ENCODE data around the gene CDC26. TPM values are rescaled to one million over a fixed set of nuclear protein-coding genes. Genes with fewer than 3 reads are reported as not detected.

Gene CDC26
- 10 to 100 TPM; 19.8 to 39.7 TPM for total RNA-seq
- polyA plus RNA-seq (ENCODE audit: insufficient read length in 2 of 2): 10 to 100 TPM; 25.8 to 26.4 TPM
- long read RNA-seq, donor 1, transcript CDC26-201 (4 exons, 872 nt): major isoform, 16 of 25 reads
- long read RNA-seq, donor 1, partial matches to known transcripts: 8 of 25 reads
- long read RNA-seq, donor 1, other reads (novel, unspliced or antisense): 0 of 25 reads
- long read RNA-seq, donor 2, transcript CDC26-201 (4 exons, 872 nt): major isoform, 7 of 7 reads
- long read RNA-seq, donor 2, partial matches to known transcripts: 0 of 7 reads
- long read RNA-seq, donor 2, other reads (novel, unspliced or antisense): 0 of 7 reads
- long read RNA-seq, donor 3, transcript CDC26-201 (4 exons, 872 nt): major isoform, 13 of 13 reads
- long read RNA-seq, donor 3, partial matches to known transcripts: 0 of 13 reads
- long read RNA-seq, donor 3, other reads (novel, unspliced or antisense): 0 of 13 reads
- long read RNA-seq, donor 4, transcript CDC26-201 (4 exons, 872 nt): major isoform, 33 of 44 reads
- long read RNA-seq, donor 4, partial matches to known transcripts: 11 of 44 reads
- long read RNA-seq, donor 4, other reads (novel, unspliced or antisense): 0 of 44 reads

- peak; percentile 96 to 100 (median 98) for DNase-seq (ENCODE audit: low read depth in 4 of 6, low spot score in 6 of 6)
- peak within 1 kb of the TSS; percentile 96 for H3K27ac ChIP-seq (ENCODE audit: low read depth, low read length)
- peaks cover 29% of the 10 kb centered on the region for H3K36me3 ChIP-seq (ENCODE audit: control insufficient read depth, insufficient read depth, low read length)
- H3K9me3 ChIP-seq (ENCODE audit: control insufficient read depth, insufficient read depth, low read length): no peaks in the 10 kb centered on the region
- H3K27me3 ChIP-seq (ENCODE audit: control insufficient read depth, insufficient read depth, low read length): no peaks in the 10 kb centered on the region
- peak within 1 kb of the TSS; percentile 90 for H3K4me3 ChIP-seq (ENCODE audit: low read depth, low read length)
- H3K4me1 ChIP-seq (ENCODE audit: control insufficient read depth, insufficient read depth, low read length): peaks cover 5% of the 10 kb centered on the region
- WGBS (ENCODE audit: insufficient coverage): under 1% methylated on average over 52 of the region's 63 CpGs
Observed at GRCh38 chr9:113275157-113276131, at the start of gene CDC26, which contains the start of gene PRPF4. Gene CDC26 (minus strand): TSS chr9:113275572. CDS start chr9:113272507, 3,065 bp downstream. Gene PRPF4 (plus strand): TSS chr9:113275658. CDS start chr9:113275744, 86 bp downstream.

- no peaks in the 10 kb centered on the region for H3K27me3 ChIP-seq (ENCODE audit: control insufficient read depth, insufficient read depth, low read length)
- no peaks in the 10 kb centered on the region for H3K4me1 ChIP-seq (ENCODE audit: control insufficient read depth, insufficient read depth, low read length)
- no peak for DNase-seq (ENCODE audit: low read depth in 4 of 6, low spot score in 6 of 6)
- no peak overlapping the region for H3K27ac ChIP-seq (ENCODE audit: low read depth, low read length)
- H3K36me3 ChIP-seq (ENCODE audit: control insufficient read depth, insufficient read depth, low read length): peaks cover 10% of the 10 kb centered on the region
- no peak overlapping the region for H3K4me3 ChIP-seq (ENCODE audit: low read depth, low read length)
- WGBS (ENCODE audit: insufficient coverage): 76% methylated on average over 5 of the region's 6 CpGs
- no peaks in the 10 kb centered on the region for H3K9me3 ChIP-seq (ENCODE audit: control insufficient read depth, insufficient read depth, low read length)
Observed at GRCh38 chr9:113322671-113323070, 47.3 kb upstream of the CDC26 start.

DNA sequence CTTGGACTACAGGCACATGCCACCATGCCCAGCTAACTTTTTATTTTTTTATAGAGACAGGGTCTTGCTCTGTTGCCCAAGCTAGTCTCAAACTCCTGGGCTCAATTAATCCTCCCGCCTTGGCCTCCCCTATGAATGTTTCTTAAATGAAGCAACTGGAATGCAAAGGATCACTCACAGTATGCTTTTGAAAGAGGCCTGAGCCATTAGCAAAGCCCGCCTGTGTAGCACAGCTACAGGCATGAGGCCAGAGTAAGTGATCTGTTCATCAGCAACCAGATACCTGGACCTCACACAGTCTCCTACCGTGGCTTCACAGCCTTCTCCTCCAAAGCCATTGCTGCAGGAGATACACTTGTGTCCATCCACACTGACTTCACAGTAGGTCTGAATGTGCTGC is 44.7 kb upstream of the CDC26 start:
- Histone ChIP-seq H3K9me3 (ENCODE audit: control insufficient read depth, insufficient read depth, low read length) (no peaks in the 10 kb centered on the region), H3K4me3 (ENCODE audit: low read depth, low read length) (no peak overlapping the region), H3K36me3 (ENCODE audit: control insufficient read depth, insufficient read depth, low read length) (peaks cover 13% of the 10 kb centered on the region), H3K27me3 (ENCODE audit: control insufficient read depth, insufficient read depth, low read length) (no peaks in the 10 kb centered on the region), H3K4me1 (ENCODE audit: control insufficient read depth, insufficient read depth, low read length) (no peaks in the 10 kb centered on the region), H3K27ac (ENCODE audit: low read depth, low read length) (no peak overlapping the region)
- no peak for DNase-seq (ENCODE audit: low read depth in 4 of 6, low spot score in 6 of 6)
- WGBS (ENCODE audit: insufficient coverage): 83% methylated on average over 3 of the region's 3 CpGs

DNA sequence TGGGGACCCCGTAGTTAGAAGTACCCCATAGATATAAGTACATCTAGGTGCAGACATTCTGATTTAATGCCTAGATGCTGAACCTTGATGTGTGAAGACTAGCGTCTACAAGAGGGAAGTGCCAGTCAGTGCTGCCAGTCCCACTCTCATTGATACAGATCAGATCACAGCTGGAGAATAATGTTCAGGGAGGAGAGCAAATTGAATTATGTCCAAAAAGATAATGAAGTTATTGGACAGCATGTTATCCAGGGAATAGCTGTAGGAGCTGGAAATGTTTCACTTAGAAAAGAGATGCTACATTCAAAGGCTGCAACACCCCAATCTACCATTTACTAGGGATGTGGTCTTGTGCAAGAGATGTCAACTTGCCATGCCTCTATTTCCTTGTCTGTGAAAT is 43.7 kb upstream of the CDC26 start:
- whole genome bisulfite sequencing (ENCODE audit: insufficient coverage): no CpG with 5 or more reads among the region's 2 CpGs
- no peaks in the 10 kb centered on the region for H3K9me3 ChIP-seq (ENCODE audit: control insufficient read depth, insufficient read depth, low read length)
- no peaks in the 10 kb centered on the region for H3K4me1 ChIP-seq (ENCODE audit: control insufficient read depth, insufficient read depth, low read length)
- DNase-seq (ENCODE audit: low read depth in 4 of 6, low spot score in 6 of 6): no peak
- peaks cover 13% of the 10 kb centered on the region for H3K36me3 ChIP-seq (ENCODE audit: control insufficient read depth, insufficient read depth, low read length)
- H3K27ac ChIP-seq (ENCODE audit: low read depth, low read length): no peak overlapping the region
- no peak overlapping the region for H3K4me3 ChIP-seq (ENCODE audit: low read depth, low read length)
- no peaks in the 10 kb centered on the region for H3K27me3 ChIP-seq (ENCODE audit: control insufficient read depth, insufficient read depth, low read length)

DNA sequence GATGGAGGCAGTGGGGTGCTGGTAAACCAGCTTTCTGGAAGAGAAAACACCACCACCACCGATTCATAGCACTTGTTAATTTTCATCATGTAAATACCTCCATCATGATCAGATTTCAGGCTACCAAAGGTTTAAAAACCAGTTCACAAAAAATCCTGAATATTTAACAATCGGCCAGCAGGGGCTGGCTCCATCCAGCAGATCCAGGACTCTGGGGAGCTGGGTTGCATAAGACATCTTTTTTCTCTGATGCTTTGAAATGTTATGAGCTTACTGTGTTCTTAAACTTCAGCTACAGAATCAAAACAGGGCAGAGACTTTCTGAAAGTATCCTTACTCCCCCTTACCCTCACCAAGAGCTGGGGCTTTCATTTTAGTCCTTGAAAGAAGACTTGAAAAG is 42.4 kb upstream of the CDC26 start:
- no peak for DNase-seq (ENCODE audit: low read depth in 4 of 6, low spot score in 6 of 6)
- WGBS (ENCODE audit: insufficient coverage): no CpG with 5 or more reads among the region's 2 CpGs
- peaks cover 13% of the 10 kb centered on the region for H3K36me3 ChIP-seq (ENCODE audit: control insufficient read depth, insufficient read depth, low read length)

DNA sequence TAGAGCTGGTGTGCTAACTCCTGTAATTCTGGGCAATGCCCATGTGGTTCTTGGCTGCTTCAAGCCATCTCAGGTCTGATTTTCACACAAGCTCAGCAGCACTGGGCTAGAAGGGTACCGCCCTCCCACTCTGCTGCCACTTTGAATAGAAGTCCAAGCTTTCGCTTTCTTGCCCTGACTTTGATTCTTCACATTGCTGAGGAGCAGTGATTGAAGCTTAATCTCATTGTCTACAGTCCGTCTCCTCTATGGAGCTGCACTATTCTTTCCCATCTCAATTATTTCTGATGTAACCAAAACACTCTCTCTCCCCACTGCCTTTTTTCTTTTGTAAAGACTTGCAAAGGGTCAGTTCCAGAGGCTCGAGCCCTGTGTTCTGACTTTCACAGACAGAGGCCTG is 40.7 kb upstream of the CDC26 start:
- H3K4me1 ChIP-seq (ENCODE audit: control insufficient read depth, insufficient read depth, low read length): no peaks in the 10 kb centered on the region
- peak in 1 of 6 donors; percentile 25 for DNase-seq (ENCODE audit: low read depth in 4 of 6, low spot score in 6 of 6)
- H3K27me3 ChIP-seq (ENCODE audit: control insufficient read depth, insufficient read depth, low read length): no peaks in the 10 kb centered on the region
- H3K36me3 ChIP-seq (ENCODE audit: control insufficient read depth, insufficient read depth, low read length): peaks cover 11% of the 10 kb centered on the region
- no peak overlapping the region for H3K27ac ChIP-seq (ENCODE audit: low read depth, low read length)
- H3K4me3 ChIP-seq (ENCODE audit: low read depth, low read length): no peak overlapping the region
- 57% methylated on average over 4 of the region's 4 CpGs for WGBS (ENCODE audit: insufficient coverage)
- H3K9me3 ChIP-seq (ENCODE audit: control insufficient read depth, insufficient read depth, low read length): no peaks in the 10 kb centered on the region

More for the DNA sequence above, 42.4 kb upstream of the CDC26 start:
- H3K9me3 ChIP-seq (ENCODE audit: control insufficient read depth, insufficient read depth, low read length): no peaks in the 10 kb centered on the region
- H3K4me3 ChIP-seq (ENCODE audit: low read depth, low read length): no peak overlapping the region
- no peak overlapping the region for H3K27ac ChIP-seq (ENCODE audit: low read depth, low read length)
- no peaks in the 10 kb centered on the region for H3K4me1 ChIP-seq (ENCODE audit: control insufficient read depth, insufficient read depth, low read length)
- no peaks in the 10 kb centered on the region for H3K27me3 ChIP-seq (ENCODE audit: control insufficient read depth, insufficient read depth, low read length)

- Histone ChIP-seq H3K36me3 (ENCODE audit: control insufficient read depth, insufficient read depth, low read length) (peaks cover 9% of the 10 kb centered on the region), H3K27me3 (ENCODE audit: control insufficient read depth, insufficient read depth, low read length) (no peaks in the 10 kb centered on the region), H3K4me3 (ENCODE audit: low read depth, low read length) (no peak overlapping the region), H3K4me1 (ENCODE audit: control insufficient read depth, insufficient read depth, low read length) (no peaks in the 10 kb centered on the region), H3K9me3 (ENCODE audit: control insufficient read depth, insufficient read depth, low read length) (no peaks in the 10 kb centered on the region), H3K27ac (ENCODE audit: low read depth, low read length) (no peak overlapping the region)
- DNase-seq (ENCODE audit: low read depth in 4 of 6, low spot score in 6 of 6): no peak
Observed at GRCh38 chr9:113315231-113315630, 39.9 kb upstream of the CDC26 start.

- peaks cover 2% of the 10 kb centered on the region for H3K36me3 ChIP-seq (ENCODE audit: control insufficient read depth, insufficient read depth, low read length)
- H3K4me1 ChIP-seq (ENCODE audit: control insufficient read depth, insufficient read depth, low read length): no peaks in the 10 kb centered on the region
- 65% methylated on average over 4 of the region's 5 CpGs for WGBS (ENCODE audit: insufficient coverage)
- no peak overlapping the region for H3K27ac ChIP-seq (ENCODE audit: low read depth, low read length)
- DNase-seq (ENCODE audit: low read depth in 4 of 6, low spot score in 6 of 6): no peak
- no peaks in the 10 kb centered on the region for H3K27me3 ChIP-seq (ENCODE audit: control insufficient read depth, insufficient read depth, low read length)
- no peaks in the 10 kb centered on the region for H3K9me3 ChIP-seq (ENCODE audit: control insufficient read depth, insufficient read depth, low read length)
- no peak overlapping the region for H3K4me3 ChIP-seq (ENCODE audit: low read depth, low read length)
Observed at GRCh38 chr9:113313261-113313660, 37.9 kb upstream of the CDC26 start.

- H3K4me1 ChIP-seq (ENCODE audit: control insufficient read depth, insufficient read depth, low read length): no peaks in the 10 kb centered on the region
- peak in 1 of 6 donors; percentile 46 for DNase-seq (ENCODE audit: low read depth in 4 of 6, low spot score in 6 of 6)
- no peaks in the 10 kb centered on the region for H3K27me3 ChIP-seq (ENCODE audit: control insufficient read depth, insufficient read depth, low read length)
- no CpG with 5 or more reads among the region's 3 CpGs for WGBS (ENCODE audit: insufficient coverage)
- H3K36me3 ChIP-seq (ENCODE audit: control insufficient read depth, insufficient read depth, low read length): peaks cover 2% of the 10 kb centered on the region
- H3K27ac ChIP-seq (ENCODE audit: low read depth, low read length): no peak overlapping the region
- H3K9me3 ChIP-seq (ENCODE audit: control insufficient read depth, insufficient read depth, low read length): no peaks in the 10 kb centered on the region
- H3K4me3 ChIP-seq (ENCODE audit: low read depth, low read length): no peak overlapping the region
Observed at GRCh38 chr9:113311961-113312360, 36.6 kb upstream of the CDC26 start.
